OCI-LY7 (cell line): ENCODE results near the gene CMTM1. TPM values are rescaled to one million over a fixed set of nuclear protein-coding genes. Genes with fewer than 3 reads are reported as not detected.

Source experiments
- BruUV-seq: library from RNA; stranded (reverse); fragments of 400-500 nt; replicated peaks from 2 replicates; lab custom pipeline; 2021; lab: Mats Ljungman, UMichigan
- CTCF ChIA-PET: fragments of 300-600 bp; sonication (Branson Sonifier 250); formaldehyde crosslinking; loops from one replicate; lab custom pipeline; 2022; ENCODE audit warnings: antibody characterized with exemption; ENCODE audit not compliant: unreplicated experiment; lab: Charles Lee
- POLR2A ChIA-PET: fragments of 300-600 bp; sonication (Branson Sonifier 250); formaldehyde crosslinking; loops from one replicate; lab custom pipeline; 2022; ENCODE audit warnings: antibody characterized with exemption; lab: Charles Lee
- DNase-seq: peaks from one replicate; pipeline ENCODE4 v3.0.0-alpha.2; 2015; ENCODE audit warnings: low spot score
- H2AFZ ChIP-seq: fragments of 200-600 bp; sonication (generic), shearing (Covaris generic); 2 replicates; pipeline ENCODE4 v1.6.1; 2014; ENCODE audit warnings: mild to moderate bottlenecking, antibody characterized with exemption, low read length, moderate library complexity
- H3K27ac ChIP-seq: fragments of 200-600 bp; sonication (generic); 2 replicates; pipeline ENCODE4 v1.5.1; 2014; ENCODE audit warnings: mixed run types, low read depth, mild to moderate bottlenecking, moderate library complexity, low read length, inconsistent platforms; ENCODE audit not compliant: poor library complexity, severe bottlenecking
- H3K36me3 ChIP-seq: fragments of 200-600 bp; sonication (generic); 2 replicates; pipeline ENCODE4 v1.6.1; 2014; ENCODE audit warnings: mild to moderate bottlenecking, antibody characterized with exemption, low read length, moderate library complexity, mixed read lengths; ENCODE audit not compliant: insufficient read depth
- H3K4me1 ChIP-seq: fragments of 200-600 bp; sonication (generic); 2 replicates; pipeline ENCODE4 v1.5.1; 2014; ENCODE audit warnings: mild to moderate bottlenecking, low read length; ENCODE audit not compliant: insufficient read depth, poor library complexity, severe bottlenecking
- H3K4me2 ChIP-seq: fragments of 200-600 bp; sonication (generic); 2 replicates; pipeline ENCODE4 v1.6.1; 2014; ENCODE audit warnings: mild to moderate bottlenecking, low read length
- H3K4me3 ChIP-seq: fragments of 200-600 bp; sonication (generic); 2 replicates; pipeline ENCODE4 v1.5.1; 2014; ENCODE audit warnings: mild to moderate bottlenecking, low read depth, low read length; ENCODE audit not compliant: poor library complexity, severe bottlenecking
- H3K79me2 ChIP-seq: fragments of 200-600 bp; sonication (generic); 2 replicates; pipeline ENCODE4 v1.6.1; 2016; ENCODE audit warnings: low read depth, mild to moderate bottlenecking, low read length, moderate library complexity, mixed read lengths; ENCODE audit not compliant: insufficient read depth
- H3K9me2 ChIP-seq: fragments of 200-600 bp; sonication (generic); 2 replicates; pipeline ENCODE4 v1.6.1; 2016; ENCODE audit warnings: mild to moderate bottlenecking, low read length, mixed read lengths; ENCODE audit not compliant: insufficient read depth
- H3K9me3 ChIP-seq: fragments of 200-600 bp; sonication (generic); 2 replicates; pipeline ENCODE4 v1.6.1; 2014; ENCODE audit warnings: mild to moderate bottlenecking, mixed run types, low read length, mixed read lengths
- H4K20me1 ChIP-seq: fragments of 200-600 bp; sonication (generic); 2 replicates; pipeline ENCODE4 v1.6.1; 2014; ENCODE audit warnings: mild to moderate bottlenecking, antibody characterized with exemption, low read length, moderate library complexity, mixed read lengths; ENCODE audit not compliant: insufficient read depth
- EZH2phosphoT487 ChIP-seq: fragments of 200-600 bp; sonication (generic); IDR thresholded peaks from 2 replicates; pipeline ENCODE4 v1.6.1; 2018; ENCODE audit warnings: low read depth, borderline replicate concordance, mild to moderate bottlenecking, mixed run types, antibody characterized with exemption, low read length, moderate library complexity, mixed read lengths
- intact Hi-C: fragments of 100-400 bp; cut with micrococcal nuclease; formaldehyde crosslinking; loops from one replicate; pipeline ENCODE4 v1.10.0; 2022; ENCODE audit not compliant: unreplicated experiment
- total RNA-seq, 2 experiments: library from RNA; depleted of rRNA in 1 of 2; stranded (reverse); fragments of >200 nt in 1 of 2; shearing (Covaris generic) in 1 of 2; gene quantifications; 2 replicates each; pipeline ENCODE4 v1.2.3, GENCODE V29; 2014 to 2022
- TF ChIP-seq, protein P1 (sequence below): fragments of 200-600 bp; sonication (generic); conservative IDR thresholded peaks from 2 replicates; pipeline ENCODE4 v1.5.1; 2014; ENCODE audit warnings: mild to moderate bottlenecking, antibody characterized with exemption, low read length, moderate library complexity, mixed read lengths

The CMTM1 gene
- total RNA-seq, 2 experiments from 2014 or later: 8.5 to 10.6 TPM

DNA sequence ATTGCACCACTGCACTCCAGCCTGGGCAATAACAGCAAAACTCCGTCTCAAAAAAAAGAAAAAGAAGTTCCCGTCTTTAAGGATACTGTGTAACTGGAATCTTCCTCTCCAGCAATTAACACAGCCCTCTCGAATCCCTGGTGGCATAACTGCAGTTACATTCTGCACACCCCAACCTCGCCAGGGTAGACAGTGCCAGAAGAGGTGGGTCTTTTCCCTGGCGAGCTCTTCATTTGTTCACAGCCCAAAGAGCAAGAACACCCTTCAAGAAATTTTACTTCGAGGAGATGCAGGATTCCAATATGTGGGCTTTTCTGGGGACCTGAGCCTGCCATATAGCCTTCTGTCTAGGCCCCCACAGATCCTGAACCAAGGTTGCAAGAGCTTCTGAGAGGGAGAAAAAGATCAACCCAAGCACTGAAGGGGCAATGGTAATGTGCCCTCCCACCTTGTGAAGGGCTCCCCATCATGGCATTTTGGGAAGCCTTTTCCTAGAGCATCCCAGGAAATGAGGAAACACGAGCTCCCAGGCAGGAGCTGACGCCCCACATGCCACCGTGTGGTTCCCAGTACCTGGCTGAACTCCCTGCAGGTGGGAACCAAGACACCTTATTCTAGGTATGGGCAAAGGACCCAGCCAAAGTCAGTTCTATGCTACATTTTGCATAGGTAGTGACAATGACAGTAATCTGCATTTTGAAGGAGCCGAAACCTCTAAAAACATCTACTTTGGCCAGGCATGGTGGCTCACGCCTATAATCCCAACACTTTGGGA is 43.2 kb upstream of the CMTM1 start:
- no peak for TF ChIP-seq EZH2phosphoT487
- TF ChIP-seq, protein P1, sequence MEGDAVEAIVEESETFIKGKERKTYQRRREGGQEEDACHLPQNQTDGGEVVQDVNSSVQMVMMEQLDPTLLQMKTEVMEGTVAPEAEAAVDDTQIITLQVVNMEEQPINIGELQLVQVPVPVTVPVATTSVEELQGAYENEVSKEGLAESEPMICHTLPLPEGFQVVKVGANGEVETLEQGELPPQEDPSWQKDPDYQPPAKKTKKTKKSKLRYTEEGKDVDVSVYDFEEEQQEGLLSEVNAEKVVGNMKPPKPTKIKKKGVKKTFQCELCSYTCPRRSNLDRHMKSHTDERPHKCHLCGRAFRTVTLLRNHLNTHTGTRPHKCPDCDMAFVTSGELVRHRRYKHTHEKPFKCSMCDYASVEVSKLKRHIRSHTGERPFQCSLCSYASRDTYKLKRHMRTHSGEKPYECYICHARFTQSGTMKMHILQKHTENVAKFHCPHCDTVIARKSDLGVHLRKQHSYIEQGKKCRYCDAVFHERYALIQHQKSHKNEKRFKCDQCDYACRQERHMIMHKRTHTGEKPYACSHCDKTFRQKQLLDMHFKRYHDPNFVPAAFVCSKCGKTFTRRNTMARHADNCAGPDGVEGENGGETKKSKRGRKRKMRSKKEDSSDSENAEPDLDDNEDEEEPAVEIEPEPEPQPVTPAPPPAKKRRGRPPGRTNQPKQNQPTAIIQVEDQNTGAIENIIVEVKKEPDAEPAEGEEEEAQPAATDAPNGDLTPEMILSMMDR: no peak
- no peaks in the 10 kb centered on the region for H3K9me3 ChIP-seq
- no peak overlapping the region for H2AFZ ChIP-seq
- H3K4me2 ChIP-seq: peak overlapping the region; percentile 66
- no peaks in the 10 kb centered on the region for H4K20me1 ChIP-seq
- BruUV-seq: no TSS peak
- intact Hi-C loops: no loop called here
- no peak for DNase-seq
- no peaks in the 10 kb centered on the region for H3K9me2 ChIP-seq
- H3K36me3 ChIP-seq: no peaks in the 10 kb centered on the region
- H3K4me3 ChIP-seq: no peak overlapping the region
- H3K4me1 ChIP-seq: peaks cover 56% of the 10 kb centered on the region
- peak overlapping the region; percentile 66 for H3K27ac ChIP-seq
- H3K79me2 ChIP-seq: no peaks in the 10 kb centered on the region
- ChIA-PET CTCF (interaction anchor here (1.6 kb wide), 1 partner anchor 10 kb away, joined by 4 read pairs; no protein-coding TSS in a partner anchor), POLR2A (interaction anchor here (0.6 to 2.8 kb wide), 4 partner anchors 14 to 116 kb away, joined by 3 to 16 read pairs (median 4); partner anchors contain the start of gene CKLF)

DNA sequence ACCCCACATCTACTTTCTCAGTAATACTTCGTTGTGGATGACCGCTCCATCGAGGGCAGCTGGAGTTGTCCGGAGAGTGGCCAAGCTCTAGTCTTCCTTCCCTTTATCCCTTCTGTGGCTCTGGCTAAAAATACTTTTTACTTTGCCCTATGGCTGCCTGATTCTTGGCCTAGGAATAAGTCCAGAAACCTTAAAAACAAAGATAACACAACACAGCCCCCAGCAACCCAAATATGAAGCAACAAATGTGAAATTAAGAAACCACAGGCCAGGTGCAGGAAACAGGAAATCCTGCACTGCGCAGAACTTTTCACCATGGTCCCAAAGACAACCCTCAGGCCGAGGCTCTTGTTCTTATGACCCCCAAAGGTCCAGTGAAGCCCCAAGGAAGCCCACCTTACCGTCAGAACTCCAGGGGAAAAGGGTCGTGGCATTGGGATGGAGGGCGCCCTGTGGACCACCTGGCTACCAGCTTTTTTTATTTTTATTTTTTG is 42.3 kb upstream of the CMTM1 start:
- Histone ChIP-seq H3K9me3 (no peaks in the 10 kb centered on the region), H3K4me1 (peaks cover 54% of the 10 kb centered on the region), H3K4me2 (peak overlapping the region; percentile 66), H3K79me2 (no peaks in the 10 kb centered on the region), H4K20me1 (no peaks in the 10 kb centered on the region), H3K9me2 (no peaks in the 10 kb centered on the region), H3K4me3 (peak overlapping the region; percentile 35), H2AFZ (no peak overlapping the region), H3K27ac (peak overlapping the region; percentile 66), H3K36me3 (no peaks in the 10 kb centered on the region)
- POLR2A ChIA-PET: interaction anchor here (0.7 to 1.3 kb wide), 4 partner anchors 17 to 135 kb away, joined by 3 to 5 read pairs (median 4); partner anchors contain the start of gene CKLF
- BruUV-seq: no TSS peak
- intact Hi-C loops: loop anchor here (2.0 kb wide), 2 partner anchors 15 to 29 kb away; partner anchors contain the start of gene CKLF
- peak; percentile 88 for DNase-seq
- TF ChIP-seq EZH2phosphoT487: no peak
- TF ChIP-seq, protein P1: no peak
- CTCF ChIA-PET: interaction anchor here (1.6 kb wide), 1 partner anchor 9 kb away, joined by 4 read pairs; no protein-coding TSS in a partner anchor
